Activated B cell treated with CpG ODN at 0.5 μM for 24 hours (primary cell): Measurements from ENCODE around the gene PRM2. TPM values are rescaled to one million over a fixed set of nuclear protein-coding genes. Genes with fewer than 3 reads are reported as not detected.

Experiments
- ATAC-seq: fragments of 200-7000 bp; cut with Tn5 transposase; one replicate; pipeline ENCODE4 v1.10.0; 2021; ENCODE audit warnings: low read depth, mild to moderate bottlenecking, moderate library complexity
- CTCF ChIA-PET: fragments of 350-600 bp; sonication (Branson Sonifier 250); formaldehyde crosslinking; loops from one replicate; lab custom pipeline; 2021; ENCODE audit warnings: antibody characterized with exemption; lab: Charles Lee
- POLR2A ChIA-PET: fragments of 350-600 bp; sonication (Branson Sonifier 250); formaldehyde crosslinking; loops from one replicate; lab custom pipeline; 2021; ENCODE audit warnings: antibody characterized with exemption; lab: Charles Lee
- DNase-seq: peaks from one replicate; pipeline ENCODE4 v3.0.0; 2022
- H3K27ac Mint-ChIP-seq: one replicate; pipeline ENCODE4 v1.8.0; 2020; ENCODE audit warnings: mixed read lengths
- H3K27me3 Mint-ChIP-seq: one replicate; pipeline ENCODE4 v1.8.0; 2021; ENCODE audit warnings: mixed read lengths
- H3K36me3 Mint-ChIP-seq: one replicate; pipeline ENCODE4 v1.8.0; 2021; ENCODE audit warnings: low read depth, mixed read lengths
- H3K4me1 Mint-ChIP-seq: one replicate; pipeline ENCODE4 v1.8.0; 2021; ENCODE audit warnings: mixed read lengths
- H3K4me3 Mint-ChIP-seq: one replicate; pipeline ENCODE4 v1.8.0; 2020; ENCODE audit warnings: mild to moderate bottlenecking, mixed read lengths
- H3K9me3 Mint-ChIP-seq: one replicate; pipeline ENCODE4 v1.8.0; 2020; ENCODE audit warnings: mixed read lengths
- intact Hi-C: fragments of 100-400 bp; cut with micrococcal nuclease; formaldehyde crosslinking; loops from one replicate; pipeline ENCODE4 v1.15.1; 2024
- total RNA-seq: library from RNA; stranded (reverse); gene quantifications from 2 replicates; pipeline ENCODE4 v1.2.3, GENCODE V29; 2022
- TF ChIP-seq, protein P1 (sequence below): fragments of 200-600 bp; IDR thresholded peaks from one replicate; pipeline ENCODE4 v1.8.0; 2022; ENCODE audit warnings: antibody characterized with exemption, mild to moderate bottlenecking

PRM2 gene
- total RNA-seq, 1 donor from 2014 or later, result not detected

DNA sequence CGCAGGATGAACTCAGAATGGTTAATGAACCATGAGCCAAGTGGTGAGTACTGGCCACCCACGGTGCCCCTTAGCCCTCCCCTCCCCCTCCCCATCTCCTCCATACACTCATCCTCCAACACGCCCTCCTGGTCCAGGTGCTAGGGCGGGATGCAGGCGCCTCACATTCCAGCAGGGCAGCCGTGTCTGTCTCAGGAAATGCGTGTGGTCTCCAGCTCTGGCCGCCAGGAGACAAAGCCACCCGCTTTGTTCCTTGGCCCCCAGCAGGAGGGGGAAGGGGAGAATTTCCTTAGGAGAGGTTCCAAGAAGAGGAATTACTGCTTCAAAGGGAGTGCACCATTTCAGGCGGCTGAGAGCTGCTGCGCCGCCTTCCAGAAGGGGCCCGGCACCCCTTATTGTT lies 39.2 kb upstream of the PRM2 start:
- Mint-ChIP-seq H3K36me3 (no peaks in the 10 kb centered on the region), H3K27me3 (no peaks in the 10 kb centered on the region), H3K4me1 (peaks cover 52% of the 10 kb centered on the region), H3K27ac (no peak overlapping the region), H3K9me3 (no peaks in the 10 kb centered on the region), H3K4me3 (no peak overlapping the region)
- ATAC-seq (no peak), DNase-seq (no peak)
- POLR2A ChIA-PET, result no interaction called here
- TF ChIP-seq, protein P1, sequence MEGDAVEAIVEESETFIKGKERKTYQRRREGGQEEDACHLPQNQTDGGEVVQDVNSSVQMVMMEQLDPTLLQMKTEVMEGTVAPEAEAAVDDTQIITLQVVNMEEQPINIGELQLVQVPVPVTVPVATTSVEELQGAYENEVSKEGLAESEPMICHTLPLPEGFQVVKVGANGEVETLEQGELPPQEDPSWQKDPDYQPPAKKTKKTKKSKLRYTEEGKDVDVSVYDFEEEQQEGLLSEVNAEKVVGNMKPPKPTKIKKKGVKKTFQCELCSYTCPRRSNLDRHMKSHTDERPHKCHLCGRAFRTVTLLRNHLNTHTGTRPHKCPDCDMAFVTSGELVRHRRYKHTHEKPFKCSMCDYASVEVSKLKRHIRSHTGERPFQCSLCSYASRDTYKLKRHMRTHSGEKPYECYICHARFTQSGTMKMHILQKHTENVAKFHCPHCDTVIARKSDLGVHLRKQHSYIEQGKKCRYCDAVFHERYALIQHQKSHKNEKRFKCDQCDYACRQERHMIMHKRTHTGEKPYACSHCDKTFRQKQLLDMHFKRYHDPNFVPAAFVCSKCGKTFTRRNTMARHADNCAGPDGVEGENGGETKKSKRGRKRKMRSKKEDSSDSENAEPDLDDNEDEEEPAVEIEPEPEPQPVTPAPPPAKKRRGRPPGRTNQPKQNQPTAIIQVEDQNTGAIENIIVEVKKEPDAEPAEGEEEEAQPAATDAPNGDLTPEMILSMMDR, result no peak
- intact Hi-C loops, result no loop called here
- CTCF ChIA-PET, result no interaction called here

DNA sequence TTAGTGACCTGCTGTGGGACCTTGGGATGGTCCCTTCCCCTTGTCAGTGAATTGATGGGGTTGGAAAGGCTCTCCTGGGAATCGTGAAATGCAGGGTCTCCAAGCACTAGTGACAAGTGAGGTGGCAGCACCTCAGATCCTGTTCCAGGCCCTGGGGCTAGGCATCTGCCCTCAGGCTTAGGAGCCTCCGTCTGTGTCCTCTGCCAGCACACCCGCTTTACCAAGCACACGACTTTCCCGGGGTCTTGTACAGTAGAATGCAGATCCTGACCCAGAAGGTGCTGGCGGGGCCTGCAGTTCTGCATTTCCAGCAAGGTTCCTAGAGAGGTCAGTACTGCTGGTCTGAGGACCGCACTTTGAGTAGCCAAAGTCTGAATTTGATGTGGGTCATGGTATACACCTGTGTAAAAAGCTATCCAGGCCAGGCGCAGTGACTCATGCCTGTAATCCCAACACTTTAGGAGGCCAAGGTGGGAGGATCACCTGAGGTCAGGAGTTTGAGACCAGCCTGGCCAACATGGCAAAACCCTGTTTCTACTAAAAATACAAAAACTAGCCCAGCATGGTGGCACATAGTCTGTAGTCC lies 38.1 kb upstream of the PRM2 start:
- TF ChIP-seq, protein P1, result no peak
- Mint-ChIP-seq H3K27ac (no peak overlapping the region), H3K9me3 (no peaks in the 10 kb centered on the region), H3K4me1 (peaks cover 63% of the 10 kb centered on the region), H3K4me3 (no peak overlapping the region), H3K36me3 (no peaks in the 10 kb centered on the region), H3K27me3 (no peaks in the 10 kb centered on the region)
- CTCF ChIA-PET, result no interaction called here
- ATAC-seq (no peak), DNase-seq (no peak)
- POLR2A ChIA-PET, result interaction anchor here (6.8 kb wide), 1 partner anchor 12 kb away, joined by 138 read pairs; no protein-coding TSS in a partner anchor
- intact Hi-C loops, result no loop called here

- CTCF ChIA-PET, result interaction anchor here (1.1 kb wide), 1 partner anchor 58 kb away, joined by 3 read pairs; the partner anchor contains the start of gene SOCS1
These were observed 37.4 kb upstream of the PRM2 start for GRCh38 chr16:11313493-11314308.

DNA sequence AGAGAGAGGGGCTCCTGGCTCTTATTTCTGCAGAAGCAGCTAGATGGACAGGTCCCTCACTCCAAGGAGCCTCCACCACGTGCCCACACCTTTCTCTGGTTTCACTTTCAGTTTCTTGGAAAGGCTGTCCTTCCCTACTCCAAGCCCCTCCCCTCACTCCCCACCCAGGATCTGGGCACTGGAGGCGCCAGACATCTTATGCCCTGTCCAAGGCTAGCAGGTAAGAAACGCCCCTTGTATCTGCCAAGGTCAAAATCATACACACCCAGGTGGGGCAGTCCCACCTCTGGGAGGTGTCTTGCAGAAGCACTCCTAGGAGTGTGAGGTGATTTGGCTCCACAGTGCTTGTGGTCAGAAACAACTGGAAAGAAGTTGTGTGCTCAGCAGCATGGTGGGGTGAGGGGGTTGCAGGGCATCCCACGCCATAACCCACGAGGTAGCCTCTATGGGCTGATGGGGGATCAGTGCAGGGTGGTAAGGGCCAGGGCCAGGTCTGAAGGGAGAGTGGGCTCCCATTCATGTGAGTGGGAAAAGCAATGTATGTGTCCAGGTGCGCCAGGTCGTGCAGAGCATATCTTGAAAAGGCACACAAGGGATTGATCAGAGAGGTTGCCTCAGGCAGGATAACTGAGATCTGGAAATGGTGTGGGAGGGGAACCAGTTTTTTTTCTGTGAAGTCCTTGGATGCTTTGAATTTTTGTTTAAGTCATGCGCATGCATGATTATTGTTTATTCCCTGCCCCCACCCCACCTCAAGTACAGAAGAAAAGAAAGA lies 36.6 kb upstream of the PRM2 start:
- ATAC-seq, result no peak
- intact Hi-C loops, result no loop called here
- DNase-seq, result no peak
- Mint-ChIP-seq H3K4me1 (peaks cover 74% of the 10 kb centered on the region), H3K4me3 (no peak overlapping the region), H3K27ac (peak overlapping the region; percentile 47), H3K9me3 (no peaks in the 10 kb centered on the region), H3K36me3 (no peaks in the 10 kb centered on the region), H3K27me3 (no peaks in the 10 kb centered on the region)
- TF ChIP-seq, protein P1, result no peak
- ChIA-PET POLR2A (interaction anchor here (0.7 to 6.8 kb wide), 6 partner anchors 14 to 57 kb away, joined by 3 to 138 read pairs (median 66); partner anchors contain the start of gene SOCS1), CTCF (interaction anchor here (1.1 to 2.8 kb wide), 3 partner anchors 13 to 57 kb away, joined by 3 to 11 read pairs (median 5); partner anchors contain the start of gene SOCS1)

More at GRCh38 chr16:11313493-11314308, 37.4 kb upstream of the PRM2 start:
- no peaks in the 10 kb centered on the region for H3K36me3 Mint-ChIP-seq
- DNase-seq (no peak), ATAC-seq (no peak)
- H3K9me3 Mint-ChIP-seq, result no peaks in the 10 kb centered on the region
- H3K4me3 Mint-ChIP-seq, result peak overlapping the region; percentile 1
- intact Hi-C loops, result no loop called here
- H3K4me1 Mint-ChIP-seq, result peaks cover 67% of the 10 kb centered on the region
- no peaks in the 10 kb centered on the region for H3K27me3 Mint-ChIP-seq
- POLR2A ChIA-PET, result interaction anchor here (0.7 to 6.8 kb wide), 5 partner anchors 13 to 58 kb away, joined by 3 to 138 read pairs (median 5); partner anchors contain the start of gene SOCS1
- TF ChIP-seq, protein P1, result no peak
- H3K27ac Mint-ChIP-seq, result peak overlapping the region; percentile 57
